H9 (cell line): ENCODE data around the gene GAS2. TPM values are rescaled to one million over a fixed set of nuclear protein-coding genes. Genes with fewer than 3 reads are reported as not detected.

Experiments
- DNase-seq: peaks from one replicate; pipeline ENCODE4 v3.0.0-alpha.2; 2017
- H2AFZ ChIP-seq: one replicate; pipeline ENCODE4 v1.6.1; 2013; ENCODE audit warnings: mild to moderate bottlenecking, low read length, control low read depth, moderate library complexity
- H2AK5ac ChIP-seq: 2 replicates; pipeline ENCODE4 v1.6.1; 2013; ENCODE audit warnings: low read length, control low read depth, mixed read lengths; ENCODE audit not compliant: insufficient read length
- H2BK120ac ChIP-seq: one replicate; pipeline ENCODE4 v1.6.1; 2013; ENCODE audit warnings: low read depth, mild to moderate bottlenecking, low read length, control low read depth, inconsistent platforms; ENCODE audit not compliant: poor library complexity, severe bottlenecking
- H2BK12ac ChIP-seq: 2 replicates; pipeline ENCODE4 v1.6.1; 2013; ENCODE audit warnings: low read length, control low read depth, mixed read lengths, low read depth; ENCODE audit not compliant: insufficient read length
- H2BK15ac ChIP-seq: 2 replicates; pipeline ENCODE4 v1.6.1; 2013; ENCODE audit warnings: low read depth, low read length, control low read depth
- H2BK20ac ChIP-seq: one replicate; pipeline ENCODE4 v1.6.1; 2013; ENCODE audit warnings: low read depth, mild to moderate bottlenecking, low read length, control low read depth, inconsistent platforms; ENCODE audit not compliant: poor library complexity, severe bottlenecking
- H2BK5ac ChIP-seq: 2 replicates; pipeline ENCODE4 v1.6.1; 2013; ENCODE audit warnings: low read length, control low read depth, mixed read lengths; ENCODE audit not compliant: insufficient read length
- H3K14ac ChIP-seq: 2 replicates; pipeline ENCODE4 v1.6.1; 2013; ENCODE audit warnings: low read length, control low read depth; ENCODE audit not compliant: insufficient read depth
- H3K18ac ChIP-seq: 2 replicates; pipeline ENCODE4 v1.6.1; 2013; ENCODE audit warnings: low read depth, mild to moderate bottlenecking, mixed read lengths, low read length, control low read depth; ENCODE audit not compliant: insufficient read length
- H3K23ac ChIP-seq: 2 replicates; pipeline ENCODE4 v1.6.1; 2013; ENCODE audit warnings: low read length, control low read depth, mixed read lengths, low read depth; ENCODE audit not compliant: insufficient read length
- H3K23me2 ChIP-seq: 2 replicates; pipeline ENCODE4 v1.6.1; 2013; ENCODE audit warnings: low read depth, mild to moderate bottlenecking, mixed read lengths, low read length, control low read depth; ENCODE audit not compliant: insufficient read length, poor library complexity, severe bottlenecking
- H3K27ac ChIP-seq: 2 replicates; pipeline ENCODE4 v1.5.1; 2013; ENCODE audit warnings: low read length, control low read depth, mixed read lengths, low read depth; ENCODE audit not compliant: insufficient read length
- H3K27me3 ChIP-seq: 2 replicates; pipeline ENCODE4 v1.6.1; 2013; ENCODE audit warnings: low read length, control low read depth, inconsistent platforms; ENCODE audit not compliant: insufficient read depth
- H3K4ac ChIP-seq: 2 replicates; pipeline ENCODE4 v1.6.1; 2013; ENCODE audit warnings: low read depth, mild to moderate bottlenecking, control low read depth, inconsistent platforms, low read length, moderate library complexity
- H3K4me1 ChIP-seq: 2 replicates; pipeline ENCODE4 v1.6.1; 2013; ENCODE audit warnings: low read length, control low read depth, inconsistent platforms; ENCODE audit not compliant: insufficient read depth
- H3K4me2 ChIP-seq: 2 replicates; pipeline ENCODE4 v1.6.1; 2013; ENCODE audit warnings: low read length, control low read depth, mixed read lengths; ENCODE audit not compliant: insufficient read length, insufficient read depth
- H3K56ac ChIP-seq: 2 replicates; pipeline ENCODE4 v1.6.1; 2013; ENCODE audit warnings: low read depth, mild to moderate bottlenecking, mixed read lengths, low read length, control low read depth; ENCODE audit not compliant: insufficient read length
- H3K79me1 ChIP-seq: 2 replicates; pipeline ENCODE4 v1.6.1; 2013; ENCODE audit warnings: low read depth, mild to moderate bottlenecking, moderate library complexity, low read length, control low read depth, inconsistent platforms; ENCODE audit not compliant: insufficient read depth, poor library complexity, severe bottlenecking
- H3K79me2 ChIP-seq: 2 replicates; pipeline ENCODE4 v1.6.1; 2013; ENCODE audit warnings: low read length, control low read depth, inconsistent platforms; ENCODE audit not compliant: insufficient read depth
- H3K9ac ChIP-seq: 2 replicates; pipeline ENCODE4 v1.6.1; 2013; ENCODE audit warnings: low read length, control low read depth, mixed read lengths; ENCODE audit not compliant: insufficient read length; ENCODE audit errors: extremely low read depth
- H3K9me3 ChIP-seq: one replicate; pipeline ENCODE4 v1.6.1; 2013; ENCODE audit warnings: low read depth, low read length, inconsistent platforms; ENCODE audit not compliant: control insufficient read depth
- H3T11ph ChIP-seq: one replicate; pipeline ENCODE4 v1.6.1; 2013; ENCODE audit warnings: mild to moderate bottlenecking, low read length, control low read depth, inconsistent platforms
- H4K20me1 ChIP-seq: one replicate; pipeline ENCODE4 v1.6.1; 2013; ENCODE audit not compliant: control insufficient read depth, insufficient read length, insufficient read depth
- H4K5ac ChIP-seq: 2 replicates; pipeline ENCODE4 v1.6.1; 2013; ENCODE audit warnings: low read depth, mild to moderate bottlenecking, mixed read lengths, low read length, control low read depth; ENCODE audit not compliant: insufficient read length
- H4K8ac ChIP-seq: replicated peaks from 2 replicates; pipeline ENCODE4 v1.6.1; 2013; ENCODE audit warnings: low read length, control low read depth, mixed read lengths, low read depth; ENCODE audit not compliant: insufficient read length
- H4K91ac ChIP-seq: 2 replicates; pipeline ENCODE4 v1.6.1; 2013; ENCODE audit warnings: low read depth, mild to moderate bottlenecking, moderate library complexity, mixed read lengths, low read length, control low read depth; ENCODE audit not compliant: insufficient read length
- H3K27ac Mint-ChIP-seq, 3 experiments: 2 replicates in 2 of 3; 3 replicates in 1 of 3; pipeline ENCODE4 v1.8.0; 2020 to 2021; ENCODE audit warnings: mixed read lengths in 3 of 3, mild to moderate bottlenecking in 1 of 3, moderate library complexity in 1 of 3
- H3K27me3 Mint-ChIP-seq: 2 replicates; pipeline ENCODE4 v1.8.0; 2021; ENCODE audit warnings: low read depth, mild to moderate bottlenecking, moderate library complexity, mixed read lengths
- H3K36me3 Mint-ChIP-seq, 3 experiments: 2 replicates in 2 of 3; 3 replicates in 1 of 3; pipeline ENCODE4 v1.8.0; 2020 to 2021; ENCODE audit warnings: low read depth in 3 of 3, mixed read lengths in 3 of 3; ENCODE audit not compliant: insufficient read depth in 1 of 3
- H3K4me1 Mint-ChIP-seq, 2 experiments: 2 replicates each; pipeline ENCODE4 v1.8.0; 2020; ENCODE audit warnings: mixed read lengths in 2 of 2
- H3K4me3 Mint-ChIP-seq, 2 experiments: 2 replicates in 1 of 2; 3 replicates in 1 of 2; pipeline ENCODE4 v1.8.0; 2020 to 2021; ENCODE audit warnings: mild to moderate bottlenecking in 2 of 2, mixed read lengths in 2 of 2, moderate library complexity in 1 of 2
- H3K9me3 Mint-ChIP-seq, 2 experiments: 2 replicates in 1 of 2; 3 replicates in 1 of 2; pipeline ENCODE4 v1.8.0; 2020; ENCODE audit warnings: mild to moderate bottlenecking in 2 of 2, mixed read lengths in 2 of 2, moderate library complexity in 1 of 2
- WGBS: extraction: QIAGEN DNeasy Blood & Tissue Kit; methylation state at CpG from one replicate; pipeline ENCODE4 v1.1.7; 2013; ENCODE audit warnings: missing lambda C conversion rate, low lambda C conversion rate, mixed read lengths; ENCODE audit not compliant: insufficient read length; ENCODE audit errors: extremely low coverage; 5-methylcytosine and 5-hydroxymethylcytosine counted together
- total RNA-seq: library from RNA; stranded (reverse); gene quantifications from 2 replicates; pipeline ENCODE4 v1.2.1, GENCODE V29; 2021
- TF ChIP-seq, protein P1 (sequence below): fragments of 200-600 bp; sonication (generic); conservative IDR thresholded peaks from 3 replicates; pipeline ENCODE4 v1.8.0; 2021; ENCODE audit warnings: antibody characterized with exemption, mild to moderate bottlenecking

The GAS2 gene
- total RNA-seq, 1 experiment from 2014 or later: 1.7 TPM

- TF ChIP-seq, protein P1, sequence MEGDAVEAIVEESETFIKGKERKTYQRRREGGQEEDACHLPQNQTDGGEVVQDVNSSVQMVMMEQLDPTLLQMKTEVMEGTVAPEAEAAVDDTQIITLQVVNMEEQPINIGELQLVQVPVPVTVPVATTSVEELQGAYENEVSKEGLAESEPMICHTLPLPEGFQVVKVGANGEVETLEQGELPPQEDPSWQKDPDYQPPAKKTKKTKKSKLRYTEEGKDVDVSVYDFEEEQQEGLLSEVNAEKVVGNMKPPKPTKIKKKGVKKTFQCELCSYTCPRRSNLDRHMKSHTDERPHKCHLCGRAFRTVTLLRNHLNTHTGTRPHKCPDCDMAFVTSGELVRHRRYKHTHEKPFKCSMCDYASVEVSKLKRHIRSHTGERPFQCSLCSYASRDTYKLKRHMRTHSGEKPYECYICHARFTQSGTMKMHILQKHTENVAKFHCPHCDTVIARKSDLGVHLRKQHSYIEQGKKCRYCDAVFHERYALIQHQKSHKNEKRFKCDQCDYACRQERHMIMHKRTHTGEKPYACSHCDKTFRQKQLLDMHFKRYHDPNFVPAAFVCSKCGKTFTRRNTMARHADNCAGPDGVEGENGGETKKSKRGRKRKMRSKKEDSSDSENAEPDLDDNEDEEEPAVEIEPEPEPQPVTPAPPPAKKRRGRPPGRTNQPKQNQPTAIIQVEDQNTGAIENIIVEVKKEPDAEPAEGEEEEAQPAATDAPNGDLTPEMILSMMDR: no peak
- H4K91ac ChIP-seq: no peak overlapping the region
- H3K14ac ChIP-seq: no peak overlapping the region
- WGBS: no CpG with 5 or more reads among the region's 2 CpGs
- no peak overlapping the region for H3K18ac ChIP-seq
- no peak overlapping the region for H4K8ac ChIP-seq
- no peaks in the 10 kb centered on the region for H3K23me2 ChIP-seq
- no peak overlapping the region for H4K5ac ChIP-seq
- H4K20me1 ChIP-seq: no peaks in the 10 kb centered on the region
- no peak overlapping the region for H2BK120ac ChIP-seq
- no peak overlapping the region for H3K9ac ChIP-seq
- no peaks in the 10 kb centered on the region for H3K27me3 ChIP-seq
- no peak overlapping the region for H3K4me2 ChIP-seq
- H3K79me1 ChIP-seq: no peaks in the 10 kb centered on the region
- H2BK15ac ChIP-seq: no peak overlapping the region
- no peak overlapping the region for H2BK5ac ChIP-seq
- no peak overlapping the region for H2BK20ac ChIP-seq
- no peak overlapping the region for H3T11ph ChIP-seq
- no peaks in the 10 kb centered on the region for H3K9me3 ChIP-seq
- H3K27me3 Mint-ChIP-seq: no peaks in the 10 kb centered on the region
- no peak for DNase-seq
- H3K36me3 Mint-ChIP-seq: no peaks in the 10 kb centered on the region
- no peak overlapping the region for H2BK12ac ChIP-seq
- no peaks in the 10 kb centered on the region for H3K4me1 ChIP-seq
- H3K9me3 Mint-ChIP-seq: no peaks in the 10 kb centered on the region; a peak in 1 of 5 replicates
- no peak overlapping the region for H3K27ac Mint-ChIP-seq
- H3K4me1 Mint-ChIP-seq: peaks cover 0 to 5% of the 10 kb centered on the region in 2 experiments; a peak in 2 of 4 replicates
- H2AFZ ChIP-seq: no peak overlapping the region
- H3K4me3 Mint-ChIP-seq: no peak overlapping the region
- no peak overlapping the region for H3K27ac ChIP-seq
- H3K23ac ChIP-seq: no peak overlapping the region
- no peak overlapping the region for H3K56ac ChIP-seq
- H2AK5ac ChIP-seq: no peak overlapping the region
- no peak overlapping the region; the same call in 1 of the 2 replicates for H3K4ac ChIP-seq
- H3K79me2 ChIP-seq: no peaks in the 10 kb centered on the region
Measured at GRCh38 chr11:22774716-22775115, 108.3 kb downstream of the GAS2 start.
